ENCODE measurements around the gene XXYLT1.

DNA sequence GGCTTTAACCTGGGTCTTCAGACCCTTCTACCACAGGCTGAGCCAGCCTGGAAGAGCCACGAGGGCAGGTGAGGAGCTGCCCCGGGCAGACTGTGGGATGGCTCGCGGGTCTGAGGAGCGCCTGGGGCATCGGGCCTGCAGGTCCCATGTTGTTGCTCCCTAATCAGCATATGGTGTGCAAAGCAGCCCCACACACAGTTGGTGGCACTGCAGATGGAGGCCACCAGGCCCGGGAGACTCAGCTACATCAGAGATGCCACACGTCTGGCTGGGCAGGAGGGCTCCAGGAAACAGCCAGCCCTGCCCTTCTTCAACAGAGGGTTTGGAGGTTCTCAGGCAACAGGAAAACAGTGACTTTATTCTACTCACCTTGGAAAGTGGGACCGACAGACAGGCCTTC lies 63.9 kb downstream of the XXYLT1 start:
- TF ChIP-seq SMC3 (IDR thresholded peaks at IDR 0.05) = no peak
- TF ChIP-seq, protein P1, sequence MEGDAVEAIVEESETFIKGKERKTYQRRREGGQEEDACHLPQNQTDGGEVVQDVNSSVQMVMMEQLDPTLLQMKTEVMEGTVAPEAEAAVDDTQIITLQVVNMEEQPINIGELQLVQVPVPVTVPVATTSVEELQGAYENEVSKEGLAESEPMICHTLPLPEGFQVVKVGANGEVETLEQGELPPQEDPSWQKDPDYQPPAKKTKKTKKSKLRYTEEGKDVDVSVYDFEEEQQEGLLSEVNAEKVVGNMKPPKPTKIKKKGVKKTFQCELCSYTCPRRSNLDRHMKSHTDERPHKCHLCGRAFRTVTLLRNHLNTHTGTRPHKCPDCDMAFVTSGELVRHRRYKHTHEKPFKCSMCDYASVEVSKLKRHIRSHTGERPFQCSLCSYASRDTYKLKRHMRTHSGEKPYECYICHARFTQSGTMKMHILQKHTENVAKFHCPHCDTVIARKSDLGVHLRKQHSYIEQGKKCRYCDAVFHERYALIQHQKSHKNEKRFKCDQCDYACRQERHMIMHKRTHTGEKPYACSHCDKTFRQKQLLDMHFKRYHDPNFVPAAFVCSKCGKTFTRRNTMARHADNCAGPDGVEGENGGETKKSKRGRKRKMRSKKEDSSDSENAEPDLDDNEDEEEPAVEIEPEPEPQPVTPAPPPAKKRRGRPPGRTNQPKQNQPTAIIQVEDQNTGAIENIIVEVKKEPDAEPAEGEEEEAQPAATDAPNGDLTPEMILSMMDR (IDR thresholded peaks at IDR 0.05) = no peak

Data from A549 (cell line).